Measurements from ENCODE around the gene GRIA1.

GRIA1 gene

GRCh38 chr5:153658606-153659005 lies 168.1 kb downstream of the GRIA1 start:
- Histone ChIP-seq H3K4me1 (peaks cover 0 to 17% (median 0%) of the 10 kb centered on the region in 4 donors), H3K36me3 (no peaks in the 10 kb centered on the region), H3K9me3 (no peaks in the 10 kb centered on the region), H3K27ac (no peak overlapping the region), H3K4me3 (no peak overlapping the region), H3K27me3 (no peaks in the 10 kb centered on the region)
- TF ChIP-seq CTCF (IDR thresholded peaks at IDR 0.05): no peak
- no peak for DNase-seq
- intact Hi-C loops (cut with DNase I; ENCODE audit: low total_unique reads): no loop called here

DNA sequence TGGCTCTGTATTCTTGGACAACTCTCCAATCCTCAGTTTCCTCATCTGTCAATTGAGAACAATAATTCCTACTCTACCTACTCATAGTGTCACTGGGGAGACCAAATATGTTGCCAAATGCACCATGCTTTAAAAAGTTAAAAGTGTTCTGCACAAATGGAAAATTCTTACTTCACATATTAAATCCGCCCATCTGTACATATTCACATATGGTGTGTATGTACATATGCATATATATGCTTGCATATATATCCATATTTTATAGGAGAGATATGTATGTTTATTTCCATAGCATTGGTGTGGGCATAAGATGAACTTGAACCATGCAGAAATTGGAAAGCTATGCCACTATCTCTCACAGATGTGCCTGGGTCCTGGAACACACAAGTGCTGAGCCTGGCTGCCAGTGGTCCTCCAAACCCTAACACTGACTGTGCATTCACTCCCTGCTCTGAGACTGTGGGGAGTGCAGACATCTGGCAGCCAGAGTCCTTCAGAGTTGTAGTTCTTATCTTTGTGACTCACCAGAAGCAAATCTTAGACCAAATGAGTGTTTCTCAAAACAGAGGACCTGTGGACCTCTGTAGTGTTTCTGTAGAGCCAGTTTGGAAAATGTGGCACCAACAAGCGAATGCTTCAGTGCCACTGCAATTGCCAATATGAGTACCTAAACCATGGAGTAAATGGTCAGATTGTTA lies 168.7 kb downstream of the GRIA1 start:
- Histone ChIP-seq H3K4me3 (no peak overlapping the region), H3K4me1 (peaks cover 0 to 17% (median 0%) of the 10 kb centered on the region in 4 donors), H3K9me3 (no peaks in the 10 kb centered on the region), H3K27ac (no peak overlapping the region), H3K27me3 (no peaks in the 10 kb centered on the region), H3K36me3 (no peaks in the 10 kb centered on the region)
- no peak for DNase-seq
- no peak for TF ChIP-seq CTCF (IDR thresholded peaks at IDR 0.05)
- intact Hi-C loops (cut with DNase I; ENCODE audit: low total_unique reads): no loop called here

DNA sequence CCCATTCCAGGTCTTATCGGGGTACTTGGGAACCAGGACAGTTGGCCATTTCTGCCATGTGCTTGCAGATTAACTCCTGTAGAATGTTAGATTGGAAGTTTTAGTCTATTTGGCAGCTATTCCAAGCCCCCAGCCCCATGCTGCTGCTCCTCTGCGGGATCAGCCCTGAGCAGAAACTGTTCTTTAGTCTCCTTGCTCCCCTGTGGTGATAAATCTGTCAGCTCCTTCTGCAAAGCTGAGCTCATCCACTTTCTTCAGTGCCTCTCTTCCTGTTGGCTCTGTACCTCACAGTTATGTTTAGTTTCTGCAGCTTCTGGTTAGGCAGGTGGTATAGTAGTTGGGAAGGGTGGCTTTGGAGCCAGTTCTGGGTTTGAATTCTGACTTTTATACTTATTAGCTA lies 170.4 kb downstream of the GRIA1 start:
- H3K36me3 ChIP-seq: no peaks in the 10 kb centered on the region
- no peak overlapping the region for H3K4me3 ChIP-seq
- TF ChIP-seq CTCF (IDR thresholded peaks at IDR 0.05): no peak
- intact Hi-C loops (cut with DNase I; ENCODE audit: low total_unique reads): no loop called here
- H3K4me1 ChIP-seq: peaks cover 0 to 17% (median 0%) of the 10 kb centered on the region in 4 donors
- no peaks in the 10 kb centered on the region for H3K9me3 ChIP-seq
- H3K27ac ChIP-seq: no peak overlapping the region
- H3K27me3 ChIP-seq: no peaks in the 10 kb centered on the region
- no peak for DNase-seq

DNA sequence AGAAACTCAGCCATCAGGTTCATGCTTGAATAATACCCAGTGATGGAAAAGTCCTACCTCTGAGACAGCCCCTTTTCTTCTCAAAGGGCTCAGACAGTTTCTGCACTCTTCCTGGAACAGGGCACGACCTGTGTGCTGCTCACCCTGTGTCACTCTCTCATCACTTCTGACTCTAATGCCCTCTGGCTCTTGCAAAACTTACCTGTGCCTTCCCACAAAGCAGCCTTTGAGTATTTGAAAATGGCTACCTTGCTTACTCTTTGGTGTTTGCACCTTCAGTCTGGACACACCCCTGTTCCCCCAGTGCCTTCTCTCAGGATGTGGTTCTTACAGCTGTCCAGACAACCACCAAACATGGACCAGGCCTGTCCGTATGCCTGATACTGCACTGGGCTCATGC lies 171.4 kb downstream of the GRIA1 start:
- DNase-seq: no peak
- H3K36me3 ChIP-seq: no peaks in the 10 kb centered on the region
- no peak for TF ChIP-seq CTCF (IDR thresholded peaks at IDR 0.05)
- H3K4me3 ChIP-seq: no peak overlapping the region
- H3K9me3 ChIP-seq: no peaks in the 10 kb centered on the region
- no peaks in the 10 kb centered on the region for H3K27me3 ChIP-seq
- peaks cover 0 to 17% (median 0%) of the 10 kb centered on the region in 4 donors for H3K4me1 ChIP-seq
- no peak overlapping the region for H3K27ac ChIP-seq
- intact Hi-C loops (cut with DNase I; ENCODE audit: low total_unique reads): no loop called here

- Histone ChIP-seq H3K9me3 (no peaks in the 10 kb centered on the region), H3K27ac (no peak overlapping the region), H3K27me3 (no peaks in the 10 kb centered on the region), H3K4me3 (no peak overlapping the region), H3K36me3 (no peaks in the 10 kb centered on the region), H3K4me1 (no peaks in the 10 kb centered on the region)
- intact Hi-C loops (cut with DNase I; ENCODE audit: low total_unique reads): no loop called here
- DNase-seq: no peak
- TF ChIP-seq CTCF (IDR thresholded peaks at IDR 0.05): no peak
These were observed 179.6 kb downstream of the GRIA1 start for GRCh38 chr5:153670101-153670500.
